Natural killer cell (primary cell): ENCODE measurements around the gene KLHL33. TPM values are rescaled to one million over a fixed set of nuclear protein-coding genes. Genes with fewer than 3 reads are reported as not detected.
A peak's percentile ranks its signal among the peaks of the same experiment; 100 is the strongest.

Experiments used
- ATAC-seq, 3 donors: fragments of 150-1000 bp in 2 of 3; fragments of 200-7000 bp in 1 of 3; cut with Tn5 transposase; 1 replicate in 1 of 3; 2 replicates in 2 of 3; pipeline ENCODE4 v1.10.0; 2021; ENCODE audit warnings: mild to moderate bottlenecking in 2 of 3, moderate library complexity in 2 of 3
- DNase-seq, 2 donors: peaks; one replicate each; pipeline versions ENCODE4 v3.0.0 to v3.0.0-alpha.2; 2013 to 2021; ENCODE audit warnings: mixed read lengths in 1 of 2
- H3K27ac ChIP-seq: one replicate; pipeline ENCODE4 v1.5.1; 2013; ENCODE audit warnings: mild to moderate bottlenecking, low read length
- H3K27me3 ChIP-seq: one replicate; pipeline ENCODE4 v1.6.1; 2013; ENCODE audit warnings: low read length; ENCODE audit not compliant: control insufficient read depth, insufficient read depth
- H3K36me3 ChIP-seq: one replicate; pipeline ENCODE4 v1.6.1; 2013; ENCODE audit warnings: low read length; ENCODE audit not compliant: control insufficient read depth, insufficient read depth
- H3K4me1 ChIP-seq: one replicate; pipeline ENCODE4 v1.6.1; 2013; ENCODE audit warnings: low read length; ENCODE audit not compliant: control insufficient read depth, insufficient read depth
- H3K4me3 ChIP-seq: one replicate; pipeline ENCODE4 v1.5.1; 2013; ENCODE audit warnings: low read length
- H3K9me3 ChIP-seq: one replicate; pipeline ENCODE4 v1.6.1; 2013; ENCODE audit warnings: low read length; ENCODE audit not compliant: control insufficient read depth, insufficient read depth
- H3K27ac Mint-ChIP-seq, 2 donors: one replicate each; pipeline ENCODE4 v1.8.0; 2022; ENCODE audit warnings: mild to moderate bottlenecking in 2 of 2, mixed read lengths in 2 of 2, moderate library complexity in 1 of 2
- H3K27me3 Mint-ChIP-seq, 2 donors: one replicate each; pipeline ENCODE4 v1.8.0; 2022; ENCODE audit warnings: low read depth in 2 of 2, mixed read lengths in 2 of 2
- H3K36me3 Mint-ChIP-seq: one replicate; pipeline ENCODE4 v1.8.0; 2022; ENCODE audit warnings: mixed read lengths
- H3K4me1 Mint-ChIP-seq, 2 donors: one replicate each; pipeline ENCODE4 v1.8.0; 2022; ENCODE audit warnings: mixed read lengths in 2 of 2
- H3K4me3 Mint-ChIP-seq: one replicate; pipeline ENCODE4 v1.8.0; 2022; ENCODE audit warnings: mild to moderate bottlenecking, moderate library complexity, mixed read lengths
- H3K9me3 Mint-ChIP-seq, 2 donors: one replicate each; pipeline ENCODE4 v1.8.0; 2022; ENCODE audit warnings: mixed read lengths in 2 of 2
- WGBS: methylation state at CpG from one replicate; pipeline ENCODE4 v1.1.7; 2013; ENCODE audit warnings: missing lambda C conversion rate; ENCODE audit not compliant: insufficient coverage; 5-methylcytosine and 5-hydroxymethylcytosine counted together
- intact Hi-C: fragments of 100-400 bp; cut with micrococcal nuclease; formaldehyde crosslinking; loops from one replicate; pipeline ENCODE4 v1.14.2; 2022
- total RNA-seq, 4 donors: library from RNA; stranded (reverse); fragments of 120-200 nt in 1 of 4; gene quantifications; one replicate each; pipeline versions ENCODE4 v1.2.3 to v1.2.4, GENCODE V29; 2013 to 2022
- TF ChIP-seq, protein P1 (sequence below): fragments of 200-600 bp; IDR thresholded peaks from one replicate; pipeline ENCODE4 v1.8.0; 2022; ENCODE audit warnings: antibody characterized with exemption

The KLHL33 gene
- total RNA-seq, 3 donors from 2014 or later (not counting 1 experiment from before 2014, with no cell fraction given), result 0.25 to 0.97 (median 0.31) TPM

DNA sequence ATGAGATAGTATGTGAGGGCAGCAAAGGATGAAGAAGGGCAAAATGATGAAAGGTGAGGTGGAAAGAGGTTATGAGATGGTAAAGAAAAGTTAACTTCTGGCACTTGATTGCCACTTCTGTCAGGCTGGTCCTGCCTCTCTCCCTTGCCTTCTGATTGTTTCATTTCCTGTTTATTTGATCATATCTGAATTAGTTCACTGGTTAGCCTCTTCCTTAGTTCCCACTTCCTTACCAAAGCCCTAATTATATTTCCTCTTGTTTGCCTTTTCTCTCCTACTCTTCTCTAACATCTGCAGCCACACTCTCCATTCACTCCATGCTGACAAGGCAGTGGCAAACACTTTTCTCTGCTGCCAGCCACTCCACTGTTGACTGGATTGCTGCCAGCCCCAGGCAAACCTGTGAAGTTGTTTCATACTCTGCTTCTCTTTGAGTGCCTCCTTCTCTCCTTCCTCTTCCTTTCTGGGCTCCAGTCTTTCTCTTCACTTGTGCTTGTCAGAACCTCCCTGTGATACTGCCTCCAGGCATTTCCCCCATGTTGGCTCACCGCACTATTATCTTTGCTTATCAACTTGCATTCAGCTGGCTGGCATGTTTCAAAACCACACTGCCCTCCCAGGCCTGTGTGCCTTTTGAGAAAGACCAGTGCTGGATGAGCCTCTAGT, 41.4 kb upstream of the KLHL33 start:
- Histone ChIP-seq H3K27ac (peak overlapping the region; percentile 66), H3K9me3 (no peaks in the 10 kb centered on the region), H3K27me3 (no peaks in the 10 kb centered on the region), H3K36me3 (peaks cover 52% of the 10 kb centered on the region), H3K4me3 (no peak overlapping the region), H3K4me1 (peaks cover 28% of the 10 kb centered on the region)
- ATAC-seq (peak; percentile 68 to 73 (median 69)), DNase-seq (peak in 1 of 2 donors; percentile 63)
- WGBS, result 8% methylated on average over 1 of the region's 1 CpG
- Mint-ChIP-seq H3K4me1 (peaks cover 34 to 41% of the 10 kb centered on the region in 2 donors), H3K4me3 (peak overlapping the region; percentile 56), H3K27me3 (no peaks in the 10 kb centered on the region), H3K27ac (peak overlapping the region; percentile 82 to 85), H3K9me3 (no peaks in the 10 kb centered on the region), H3K36me3 (peaks cover 17% of the 10 kb centered on the region)
- TF ChIP-seq, protein P1, sequence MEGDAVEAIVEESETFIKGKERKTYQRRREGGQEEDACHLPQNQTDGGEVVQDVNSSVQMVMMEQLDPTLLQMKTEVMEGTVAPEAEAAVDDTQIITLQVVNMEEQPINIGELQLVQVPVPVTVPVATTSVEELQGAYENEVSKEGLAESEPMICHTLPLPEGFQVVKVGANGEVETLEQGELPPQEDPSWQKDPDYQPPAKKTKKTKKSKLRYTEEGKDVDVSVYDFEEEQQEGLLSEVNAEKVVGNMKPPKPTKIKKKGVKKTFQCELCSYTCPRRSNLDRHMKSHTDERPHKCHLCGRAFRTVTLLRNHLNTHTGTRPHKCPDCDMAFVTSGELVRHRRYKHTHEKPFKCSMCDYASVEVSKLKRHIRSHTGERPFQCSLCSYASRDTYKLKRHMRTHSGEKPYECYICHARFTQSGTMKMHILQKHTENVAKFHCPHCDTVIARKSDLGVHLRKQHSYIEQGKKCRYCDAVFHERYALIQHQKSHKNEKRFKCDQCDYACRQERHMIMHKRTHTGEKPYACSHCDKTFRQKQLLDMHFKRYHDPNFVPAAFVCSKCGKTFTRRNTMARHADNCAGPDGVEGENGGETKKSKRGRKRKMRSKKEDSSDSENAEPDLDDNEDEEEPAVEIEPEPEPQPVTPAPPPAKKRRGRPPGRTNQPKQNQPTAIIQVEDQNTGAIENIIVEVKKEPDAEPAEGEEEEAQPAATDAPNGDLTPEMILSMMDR, result no peak
- intact Hi-C loops, result no loop called here

DNA sequence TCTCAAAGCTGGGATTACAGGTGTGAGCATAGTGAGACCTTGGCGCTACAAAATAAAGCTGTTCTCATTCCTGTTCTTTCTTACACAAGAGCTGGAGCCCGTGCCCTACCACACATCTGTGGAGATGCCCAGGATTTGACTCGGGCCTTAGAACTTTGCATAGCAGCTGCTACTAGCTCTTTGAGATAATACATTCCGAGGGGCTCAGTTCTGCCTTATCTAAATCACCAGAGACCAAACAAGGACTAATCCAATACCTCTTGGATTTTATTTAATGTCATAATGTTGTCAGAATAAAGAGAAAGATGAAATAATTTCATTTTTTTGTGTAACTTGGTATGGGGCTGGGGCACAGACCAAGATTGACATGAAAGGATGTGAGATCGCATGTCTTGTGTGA, 40.8 kb upstream of the KLHL33 start:
- Histone ChIP-seq H3K4me1 (peaks cover 30% of the 10 kb centered on the region), H3K9me3 (no peaks in the 10 kb centered on the region), H3K4me3 (no peak overlapping the region), H3K27me3 (no peaks in the 10 kb centered on the region), H3K36me3 (peaks cover 57% of the 10 kb centered on the region), H3K27ac (peak overlapping the region; percentile 66)
- whole genome bisulfite sequencing, result 68% methylated on average over 4 of the region's 5 CpGs
- ATAC-seq (no peak), DNase-seq (no peak)
- Mint-ChIP-seq H3K4me1 (peaks cover 40 to 47% of the 10 kb centered on the region in 2 donors), H3K27ac (peak overlapping the region; percentile 82 to 85), H3K36me3 (peaks cover 22% of the 10 kb centered on the region), H3K9me3 (no peaks in the 10 kb centered on the region), H3K27me3 (no peaks in the 10 kb centered on the region), H3K4me3 (peak overlapping the region; percentile 56)
- TF ChIP-seq, protein P1, result no peak
- intact Hi-C loops, result no loop called here

DNA sequence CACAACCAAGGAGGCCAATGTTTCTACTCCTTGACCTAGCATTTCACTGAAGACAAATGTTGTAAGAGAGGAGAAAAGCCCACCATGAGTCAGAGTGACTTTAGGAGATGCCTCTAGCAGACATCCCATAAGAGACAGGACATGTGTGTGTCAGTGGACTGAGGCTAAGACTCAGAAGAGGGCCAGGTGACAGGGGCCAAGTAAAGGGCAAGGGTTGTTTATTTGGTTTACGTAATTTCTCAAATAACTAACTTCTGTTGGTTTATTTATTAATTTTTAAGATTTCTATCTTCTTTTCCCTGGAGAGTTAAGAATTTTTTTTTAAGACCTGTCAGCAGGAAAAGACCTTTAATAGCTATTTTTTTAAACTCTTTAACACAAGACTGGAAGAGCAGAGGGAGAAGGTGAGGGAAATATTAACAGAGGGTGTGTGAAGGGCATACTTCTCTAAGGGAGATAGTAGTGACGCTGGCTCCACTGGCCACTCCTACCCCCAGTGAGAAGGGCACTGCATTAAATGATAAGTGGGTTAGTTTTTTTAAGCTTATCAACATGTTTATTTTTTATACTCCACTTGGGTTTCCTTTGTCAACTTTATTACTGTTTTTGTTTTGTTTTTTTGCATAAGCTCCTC, 36.7 kb upstream of the KLHL33 start:
- no peak overlapping the region for H3K27ac ChIP-seq
- 78% methylated on average over 1 of the region's 2 CpGs for WGBS
- intact Hi-C loops, result no loop called here
- Mint-ChIP-seq H3K4me1 (peaks cover 55% of the 10 kb centered on the region in 2 donors), H3K4me3 (peak overlapping the region; percentile 28), H3K36me3 (peaks cover 22% of the 10 kb centered on the region), H3K9me3 (no peaks in the 10 kb centered on the region), H3K27me3 (no peaks in the 10 kb centered on the region), H3K27ac (peak overlapping the region; percentile 67 to 70)
- peaks cover 47% of the 10 kb centered on the region for H3K4me1 ChIP-seq
- ATAC-seq, result no peak
- no peak for DNase-seq
- no peaks in the 10 kb centered on the region for H3K27me3 ChIP-seq
- H3K36me3 ChIP-seq, result peaks cover 49% of the 10 kb centered on the region
- H3K9me3 ChIP-seq, result no peaks in the 10 kb centered on the region
- TF ChIP-seq, protein P1, result no peak
- no peak overlapping the region for H3K4me3 ChIP-seq
